Measurements from ENCODE around the gene MS4A10.
"Not testable (repeated sequence)": the region's sequence is repeated elsewhere in the genome, so short reads cannot be mapped to it uniquely, and the experiment has no call there.

MS4A10 gene
- 0 reads per million in 2 donors for total RNA-seq

- no peak for DNase-seq
These were observed at the start of gene MS4A10 for GRCh38 chr11:60785136-60785535. TSS of gene MS4A10 (plus strand) at chr11:60785333. CDS start at chr11:60790336, 5,003 bp downstream.

GRCh38 chr11:60739114-60739513 lies 46.0 kb upstream of the MS4A10 start:
- DNase-seq = no peak

- DNase-seq = no peak
These were observed 44.6 kb upstream of the MS4A10 start for GRCh38 chr11:60740573-60740972.

- no peak for DNase-seq
These were observed 43.7 kb upstream of the MS4A10 start for GRCh38 chr11:60741421-60741820.

- DNase-seq = no peak
These were observed 42.1 kb upstream of the MS4A10 start for GRCh38 chr11:60743058-60743457.

GRCh38 chr11:60744114-60744513 lies 41.0 kb upstream of the MS4A10 start:
- DNase-seq = no peak

GRCh38 chr11:60747359-60747873 lies 37.7 kb upstream of the MS4A10 start:
- DNase-seq = no peak

GRCh38 chr11:60748225-60748624 lies 36.9 kb upstream of the MS4A10 start:
- no peak for DNase-seq

GRCh38 chr11:60748821-60749220 lies 36.3 kb upstream of the MS4A10 start:
- no peak for DNase-seq

GRCh38 chr11:60750911-60751310 lies 34.2 kb upstream of the MS4A10 start:
- DNase-seq = no peak

GRCh38 chr11:60753309-60753708 lies 31.8 kb upstream of the MS4A10 start:
- DNase-seq = no peak

- no peak for DNase-seq
These were observed 30.2 kb upstream of the MS4A10 start for GRCh38 chr11:60754887-60755286.

GRCh38 chr11:60756307-60757032 lies 28.7 kb upstream of the MS4A10 start, which contains the start of gene MS4A15:
TSS of gene MS4A15 (plus strand) at chr11:60756867. CDS start at chr11:60763734, 6,867 bp downstream.
- DNase-seq = no peak

- no peak for DNase-seq
These were observed 27.8 kb upstream of the MS4A10 start for GRCh38 chr11:60757231-60757800.

- not testable (repeated sequence) for DNase-seq
These were observed 26.5 kb upstream of the MS4A10 start for GRCh38 chr11:60758671-60759070.

GRCh38 chr11:60759438-60760225 lies 25.5 kb upstream of the MS4A10 start:
- DNase-seq = not testable (repeated sequence)

- no peak for DNase-seq
These were observed 23.5 kb upstream of the MS4A10 start for GRCh38 chr11:60761436-60762190.

GRCh38 chr11:60762851-60763691 lies 22.1 kb upstream of the MS4A10 start:
- DNase-seq = no peak

GRCh38 chr11:60763692-60764369 lies 21.3 kb upstream of the MS4A10 start:
- no peak for DNase-seq

- no peak for DNase-seq
These were observed 20.3 kb upstream of the MS4A10 start for GRCh38 chr11:60764879-60765278.

GRCh38 chr11:60765355-60765754 lies 19.8 kb upstream of the MS4A10 start:
- DNase-seq = no peak
